ENCODE measurements around the gene ATG5. TPM values are rescaled to one million over a fixed set of nuclear protein-coding genes. Genes with fewer than 3 reads are reported as not detected.

The ATG5 gene
- total RNA-seq: 29.8 and 32.8 TPM in 2 replicates

GRCh38 chr6:106325336-106326178 lies at the start of gene ATG5:
ATG5 (minus strand) TSS chr6:106325760; CDS start chr6:106316208, 9,552 bp downstream.
- peak within 1 kb of the TSS; percentile 79 for H3K4me3 ChIP-seq (ENCODE audit: low read depth, low read length)
- H3K36me3 ChIP-seq (ENCODE audit: control insufficient read depth, insufficient read depth, low read length): no peaks in the 10 kb centered on the region
- no peaks in the 10 kb centered on the region for H3K27me3 ChIP-seq (ENCODE audit: control insufficient read depth, insufficient read depth, low read length)
- peak; percentile 97 for DNase-seq (ENCODE audit: low read depth)
- no peak for TF ChIP-seq CTCF (IDR thresholded peaks at IDR 0.05; ENCODE audit: insufficient read depth, low read length, poor library complexity, severe bottlenecking)

GRCh38 chr6:106373502-106374239 lies 48.1 kb upstream of the ATG5 start:
- Histone ChIP-seq H3K4me3 (ENCODE audit: low read depth, low read length) (no peak overlapping the region), H3K27me3 (ENCODE audit: control insufficient read depth, insufficient read depth, low read length) (no peaks in the 10 kb centered on the region), H3K36me3 (ENCODE audit: control insufficient read depth, insufficient read depth, low read length) (no peaks in the 10 kb centered on the region)
- no peak for TF ChIP-seq CTCF (IDR thresholded peaks at IDR 0.05; ENCODE audit: insufficient read depth, low read length, poor library complexity, severe bottlenecking)
- no peak for DNase-seq (ENCODE audit: low read depth)

GRCh38 chr6:106372838-106373501 lies 47.4 kb upstream of the ATG5 start:
- TF ChIP-seq CTCF (IDR thresholded peaks at IDR 0.05; ENCODE audit: insufficient read depth, low read length, poor library complexity, severe bottlenecking): no peak
- H3K4me3 ChIP-seq (ENCODE audit: low read depth, low read length): no peak overlapping the region
- no peaks in the 10 kb centered on the region for H3K27me3 ChIP-seq (ENCODE audit: control insufficient read depth, insufficient read depth, low read length)
- peak; percentile 42 for DNase-seq (ENCODE audit: low read depth)
- no peaks in the 10 kb centered on the region for H3K36me3 ChIP-seq (ENCODE audit: control insufficient read depth, insufficient read depth, low read length)

GRCh38 chr6:106370639-106371038 lies 45.1 kb upstream of the ATG5 start:
- TF ChIP-seq CTCF (IDR thresholded peaks at IDR 0.05; ENCODE audit: insufficient read depth, low read length, poor library complexity, severe bottlenecking): no peak
- Histone ChIP-seq H3K36me3 (ENCODE audit: control insufficient read depth, insufficient read depth, low read length) (no peaks in the 10 kb centered on the region), H3K4me3 (ENCODE audit: low read depth, low read length) (no peak overlapping the region), H3K27me3 (ENCODE audit: control insufficient read depth, insufficient read depth, low read length) (no peaks in the 10 kb centered on the region)
- DNase-seq (ENCODE audit: low read depth): no peak

GRCh38 chr6:106369739-106370138 lies 44.2 kb upstream of the ATG5 start:
- TF ChIP-seq CTCF (IDR thresholded peaks at IDR 0.05; ENCODE audit: insufficient read depth, low read length, poor library complexity, severe bottlenecking): no peak
- DNase-seq (ENCODE audit: low read depth): no peak
- Histone ChIP-seq H3K36me3 (ENCODE audit: control insufficient read depth, insufficient read depth, low read length) (no peaks in the 10 kb centered on the region), H3K27me3 (ENCODE audit: control insufficient read depth, insufficient read depth, low read length) (no peaks in the 10 kb centered on the region), H3K4me3 (ENCODE audit: low read depth, low read length) (no peak overlapping the region)
